H9 (cell line): ENCODE measurements around the gene NRG3. TPM values are rescaled to one million over a fixed set of nuclear protein-coding genes. Genes with fewer than 3 reads are reported as not detected.

Experiments used
- DNase-seq: peaks from one replicate; pipeline ENCODE4 v3.0.0-alpha.2; 2017
- H2AFZ ChIP-seq: one replicate; pipeline ENCODE4 v1.6.1; 2013; ENCODE audit warnings: mild to moderate bottlenecking, low read length, control low read depth, moderate library complexity
- H2AK5ac ChIP-seq: 2 replicates; pipeline ENCODE4 v1.6.1; 2013; ENCODE audit warnings: low read length, control low read depth, mixed read lengths; ENCODE audit not compliant: insufficient read length
- H2BK120ac ChIP-seq: one replicate; pipeline ENCODE4 v1.6.1; 2013; ENCODE audit warnings: low read depth, mild to moderate bottlenecking, low read length, control low read depth, inconsistent platforms; ENCODE audit not compliant: poor library complexity, severe bottlenecking
- H2BK12ac ChIP-seq: 2 replicates; pipeline ENCODE4 v1.6.1; 2013; ENCODE audit warnings: low read length, control low read depth, mixed read lengths, low read depth; ENCODE audit not compliant: insufficient read length
- H2BK15ac ChIP-seq: 2 replicates; pipeline ENCODE4 v1.6.1; 2013; ENCODE audit warnings: low read depth, low read length, control low read depth
- H2BK20ac ChIP-seq: one replicate; pipeline ENCODE4 v1.6.1; 2013; ENCODE audit warnings: low read depth, mild to moderate bottlenecking, low read length, control low read depth, inconsistent platforms; ENCODE audit not compliant: poor library complexity, severe bottlenecking
- H2BK5ac ChIP-seq: 2 replicates; pipeline ENCODE4 v1.6.1; 2013; ENCODE audit warnings: low read length, control low read depth, mixed read lengths; ENCODE audit not compliant: insufficient read length
- H3K14ac ChIP-seq: 2 replicates; pipeline ENCODE4 v1.6.1; 2013; ENCODE audit warnings: low read length, control low read depth; ENCODE audit not compliant: insufficient read depth
- H3K18ac ChIP-seq: 2 replicates; pipeline ENCODE4 v1.6.1; 2013; ENCODE audit warnings: low read depth, mild to moderate bottlenecking, mixed read lengths, low read length, control low read depth; ENCODE audit not compliant: insufficient read length
- H3K23ac ChIP-seq: 2 replicates; pipeline ENCODE4 v1.6.1; 2013; ENCODE audit warnings: low read length, control low read depth, mixed read lengths, low read depth; ENCODE audit not compliant: insufficient read length
- H3K23me2 ChIP-seq: 2 replicates; pipeline ENCODE4 v1.6.1; 2013; ENCODE audit warnings: low read depth, mild to moderate bottlenecking, mixed read lengths, low read length, control low read depth; ENCODE audit not compliant: insufficient read length, poor library complexity, severe bottlenecking
- H3K27ac ChIP-seq: 2 replicates; pipeline ENCODE4 v1.5.1; 2013; ENCODE audit warnings: low read length, control low read depth, mixed read lengths, low read depth; ENCODE audit not compliant: insufficient read length
- H3K27me3 ChIP-seq: 2 replicates; pipeline ENCODE4 v1.6.1; 2013; ENCODE audit warnings: low read length, control low read depth, inconsistent platforms; ENCODE audit not compliant: insufficient read depth
- H3K4ac ChIP-seq: 2 replicates; pipeline ENCODE4 v1.6.1; 2013; ENCODE audit warnings: low read depth, mild to moderate bottlenecking, control low read depth, inconsistent platforms, low read length, moderate library complexity
- H3K4me1 ChIP-seq: 2 replicates; pipeline ENCODE4 v1.6.1; 2013; ENCODE audit warnings: low read length, control low read depth, inconsistent platforms; ENCODE audit not compliant: insufficient read depth
- H3K4me2 ChIP-seq: 2 replicates; pipeline ENCODE4 v1.6.1; 2013; ENCODE audit warnings: low read length, control low read depth, mixed read lengths; ENCODE audit not compliant: insufficient read length, insufficient read depth
- H3K56ac ChIP-seq: 2 replicates; pipeline ENCODE4 v1.6.1; 2013; ENCODE audit warnings: low read depth, mild to moderate bottlenecking, mixed read lengths, low read length, control low read depth; ENCODE audit not compliant: insufficient read length
- H3K79me1 ChIP-seq: 2 replicates; pipeline ENCODE4 v1.6.1; 2013; ENCODE audit warnings: low read depth, mild to moderate bottlenecking, moderate library complexity, low read length, control low read depth, inconsistent platforms; ENCODE audit not compliant: insufficient read depth, poor library complexity, severe bottlenecking
- H3K79me2 ChIP-seq: 2 replicates; pipeline ENCODE4 v1.6.1; 2013; ENCODE audit warnings: low read length, control low read depth, inconsistent platforms; ENCODE audit not compliant: insufficient read depth
- H3K9ac ChIP-seq: 2 replicates; pipeline ENCODE4 v1.6.1; 2013; ENCODE audit warnings: low read length, control low read depth, mixed read lengths; ENCODE audit not compliant: insufficient read length; ENCODE audit errors: extremely low read depth
- H3K9me3 ChIP-seq: one replicate; pipeline ENCODE4 v1.6.1; 2013; ENCODE audit warnings: low read depth, low read length, inconsistent platforms; ENCODE audit not compliant: control insufficient read depth
- H3T11ph ChIP-seq: one replicate; pipeline ENCODE4 v1.6.1; 2013; ENCODE audit warnings: mild to moderate bottlenecking, low read length, control low read depth, inconsistent platforms
- H4K20me1 ChIP-seq: one replicate; pipeline ENCODE4 v1.6.1; 2013; ENCODE audit not compliant: control insufficient read depth, insufficient read length, insufficient read depth
- H4K5ac ChIP-seq: 2 replicates; pipeline ENCODE4 v1.6.1; 2013; ENCODE audit warnings: low read depth, mild to moderate bottlenecking, mixed read lengths, low read length, control low read depth; ENCODE audit not compliant: insufficient read length
- H4K8ac ChIP-seq: replicated peaks from 2 replicates; pipeline ENCODE4 v1.6.1; 2013; ENCODE audit warnings: low read length, control low read depth, mixed read lengths, low read depth; ENCODE audit not compliant: insufficient read length
- H4K91ac ChIP-seq: 2 replicates; pipeline ENCODE4 v1.6.1; 2013; ENCODE audit warnings: low read depth, mild to moderate bottlenecking, moderate library complexity, mixed read lengths, low read length, control low read depth; ENCODE audit not compliant: insufficient read length
- H3K27ac Mint-ChIP-seq, 3 experiments: 2 replicates in 2 of 3; 3 replicates in 1 of 3; pipeline ENCODE4 v1.8.0; 2020 to 2021; ENCODE audit warnings: mixed read lengths in 3 of 3, mild to moderate bottlenecking in 1 of 3, moderate library complexity in 1 of 3
- H3K27me3 Mint-ChIP-seq: 2 replicates; pipeline ENCODE4 v1.8.0; 2021; ENCODE audit warnings: low read depth, mild to moderate bottlenecking, moderate library complexity, mixed read lengths
- H3K36me3 Mint-ChIP-seq, 3 experiments: 2 replicates in 2 of 3; 3 replicates in 1 of 3; pipeline ENCODE4 v1.8.0; 2020 to 2021; ENCODE audit warnings: low read depth in 3 of 3, mixed read lengths in 3 of 3; ENCODE audit not compliant: insufficient read depth in 1 of 3
- H3K4me1 Mint-ChIP-seq, 2 experiments: 2 replicates each; pipeline ENCODE4 v1.8.0; 2020; ENCODE audit warnings: mixed read lengths in 2 of 2
- H3K4me3 Mint-ChIP-seq, 2 experiments: 2 replicates in 1 of 2; 3 replicates in 1 of 2; pipeline ENCODE4 v1.8.0; 2020 to 2021; ENCODE audit warnings: mild to moderate bottlenecking in 2 of 2, mixed read lengths in 2 of 2, moderate library complexity in 1 of 2
- H3K9me3 Mint-ChIP-seq, 2 experiments: 2 replicates in 1 of 2; 3 replicates in 1 of 2; pipeline ENCODE4 v1.8.0; 2020; ENCODE audit warnings: mild to moderate bottlenecking in 2 of 2, mixed read lengths in 2 of 2, moderate library complexity in 1 of 2
- WGBS: extraction: QIAGEN DNeasy Blood & Tissue Kit; methylation state at CpG from one replicate; pipeline ENCODE4 v1.1.7; 2013; ENCODE audit warnings: missing lambda C conversion rate, low lambda C conversion rate, mixed read lengths; ENCODE audit not compliant: insufficient read length; ENCODE audit errors: extremely low coverage; 5-methylcytosine and 5-hydroxymethylcytosine counted together
- total RNA-seq: library from RNA; stranded (reverse); gene quantifications from 2 replicates; pipeline ENCODE4 v1.2.1, GENCODE V29; 2021
- TF ChIP-seq, protein P1 (sequence below): fragments of 200-600 bp; sonication (generic); conservative IDR thresholded peaks from 3 replicates; pipeline ENCODE4 v1.8.0; 2021; ENCODE audit warnings: antibody characterized with exemption, mild to moderate bottlenecking

Gene NRG3
- total RNA-seq, 1 experiment from 2014 or later: 1.6 TPM

DNA sequence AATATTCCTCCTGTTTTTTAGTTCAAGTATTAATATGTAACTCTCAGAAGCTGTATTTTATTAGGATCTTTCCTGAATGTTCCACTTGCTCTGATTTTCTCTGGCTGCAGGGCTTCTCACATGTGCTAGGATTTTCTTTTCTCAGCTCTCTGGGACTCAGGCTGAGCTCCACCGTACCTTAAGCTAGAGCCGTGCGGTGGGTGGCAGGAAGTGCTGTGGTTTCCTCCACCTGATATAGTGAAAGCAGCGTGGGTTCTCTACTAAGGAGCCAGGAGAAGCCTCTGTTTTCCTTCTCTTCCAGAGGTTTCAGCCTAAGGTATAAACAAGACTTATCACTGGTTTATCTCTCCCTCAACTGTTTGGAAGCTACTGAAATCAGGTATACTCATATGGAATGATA is 433.6 kb downstream of the NRG3 start:
- Histone ChIP-seq H3K4me2 (no peak overlapping the region), H2AFZ (no peak overlapping the region), H3K4ac (no peak overlapping the region), H3K79me1 (no peaks in the 10 kb centered on the region), H2BK120ac (no peak overlapping the region), H4K5ac (no peak overlapping the region), H3K23me2 (no peaks in the 10 kb centered on the region), H2AK5ac (no peak overlapping the region), H4K91ac (no peak overlapping the region), H3K4me1 (no peaks in the 10 kb centered on the region), H2BK12ac (no peak overlapping the region), H4K20me1 (no peaks in the 10 kb centered on the region), H2BK20ac (no peak overlapping the region), H2BK15ac (no peak overlapping the region), H3T11ph (no peak overlapping the region), H3K14ac (no peak overlapping the region), H2BK5ac (no peak overlapping the region), H3K9me3 (no peaks in the 10 kb centered on the region), H3K18ac (no peak overlapping the region), H3K56ac (no peak overlapping the region), H3K23ac (no peak overlapping the region), H3K79me2 (no peaks in the 10 kb centered on the region), H4K8ac (no peak overlapping the region), H3K27me3 (no peaks in the 10 kb centered on the region), H3K9ac (no peak overlapping the region), H3K27ac (no peak overlapping the region)
- TF ChIP-seq, protein P1, sequence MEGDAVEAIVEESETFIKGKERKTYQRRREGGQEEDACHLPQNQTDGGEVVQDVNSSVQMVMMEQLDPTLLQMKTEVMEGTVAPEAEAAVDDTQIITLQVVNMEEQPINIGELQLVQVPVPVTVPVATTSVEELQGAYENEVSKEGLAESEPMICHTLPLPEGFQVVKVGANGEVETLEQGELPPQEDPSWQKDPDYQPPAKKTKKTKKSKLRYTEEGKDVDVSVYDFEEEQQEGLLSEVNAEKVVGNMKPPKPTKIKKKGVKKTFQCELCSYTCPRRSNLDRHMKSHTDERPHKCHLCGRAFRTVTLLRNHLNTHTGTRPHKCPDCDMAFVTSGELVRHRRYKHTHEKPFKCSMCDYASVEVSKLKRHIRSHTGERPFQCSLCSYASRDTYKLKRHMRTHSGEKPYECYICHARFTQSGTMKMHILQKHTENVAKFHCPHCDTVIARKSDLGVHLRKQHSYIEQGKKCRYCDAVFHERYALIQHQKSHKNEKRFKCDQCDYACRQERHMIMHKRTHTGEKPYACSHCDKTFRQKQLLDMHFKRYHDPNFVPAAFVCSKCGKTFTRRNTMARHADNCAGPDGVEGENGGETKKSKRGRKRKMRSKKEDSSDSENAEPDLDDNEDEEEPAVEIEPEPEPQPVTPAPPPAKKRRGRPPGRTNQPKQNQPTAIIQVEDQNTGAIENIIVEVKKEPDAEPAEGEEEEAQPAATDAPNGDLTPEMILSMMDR: no peak
- no CpG with 5 or more reads among the region's 4 CpGs for WGBS
- Mint-ChIP-seq H3K27ac (no peak overlapping the region), H3K36me3 (no peaks in the 10 kb centered on the region), H3K4me1 (peaks cover 0 to 6% of the 10 kb centered on the region in 2 experiments; a peak in 1 of 4 replicates), H3K27me3 (no peaks in the 10 kb centered on the region), H3K4me3 (no peak overlapping the region), H3K9me3 (no peaks in the 10 kb centered on the region)
- no peak for DNase-seq
